Measurements from ENCODE around the gene GPATCH4.

GPATCH4 gene

DNA sequence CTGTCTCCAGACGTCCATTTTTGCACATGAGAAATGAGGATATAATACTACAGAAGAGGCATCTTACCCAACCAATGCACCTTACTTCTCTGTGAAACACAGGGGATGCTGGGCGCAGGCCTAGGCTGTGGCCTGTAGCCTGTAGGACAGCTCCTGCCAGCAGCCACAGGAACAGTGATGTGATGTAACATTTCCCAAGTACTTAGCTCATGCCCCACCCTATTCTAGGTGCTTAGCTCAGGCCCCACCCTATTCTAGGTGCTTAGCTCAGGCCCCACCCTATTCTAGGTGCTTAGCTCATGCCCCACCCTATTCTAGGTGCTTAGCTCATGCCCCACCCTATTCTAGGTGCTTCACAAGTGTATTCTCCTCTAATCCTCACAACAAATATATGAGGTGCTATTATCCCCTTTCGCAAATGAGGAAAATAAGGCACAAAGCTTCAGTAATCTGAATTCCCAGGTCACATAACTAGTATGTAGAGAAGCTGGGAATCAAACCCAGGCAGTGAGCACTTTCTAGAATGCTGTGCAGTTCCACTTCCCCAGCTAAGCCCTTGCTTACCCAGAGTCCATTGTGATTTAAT, 14.3 kb downstream of the GPATCH4 start:
- TF ChIP-seq, protein P1, sequence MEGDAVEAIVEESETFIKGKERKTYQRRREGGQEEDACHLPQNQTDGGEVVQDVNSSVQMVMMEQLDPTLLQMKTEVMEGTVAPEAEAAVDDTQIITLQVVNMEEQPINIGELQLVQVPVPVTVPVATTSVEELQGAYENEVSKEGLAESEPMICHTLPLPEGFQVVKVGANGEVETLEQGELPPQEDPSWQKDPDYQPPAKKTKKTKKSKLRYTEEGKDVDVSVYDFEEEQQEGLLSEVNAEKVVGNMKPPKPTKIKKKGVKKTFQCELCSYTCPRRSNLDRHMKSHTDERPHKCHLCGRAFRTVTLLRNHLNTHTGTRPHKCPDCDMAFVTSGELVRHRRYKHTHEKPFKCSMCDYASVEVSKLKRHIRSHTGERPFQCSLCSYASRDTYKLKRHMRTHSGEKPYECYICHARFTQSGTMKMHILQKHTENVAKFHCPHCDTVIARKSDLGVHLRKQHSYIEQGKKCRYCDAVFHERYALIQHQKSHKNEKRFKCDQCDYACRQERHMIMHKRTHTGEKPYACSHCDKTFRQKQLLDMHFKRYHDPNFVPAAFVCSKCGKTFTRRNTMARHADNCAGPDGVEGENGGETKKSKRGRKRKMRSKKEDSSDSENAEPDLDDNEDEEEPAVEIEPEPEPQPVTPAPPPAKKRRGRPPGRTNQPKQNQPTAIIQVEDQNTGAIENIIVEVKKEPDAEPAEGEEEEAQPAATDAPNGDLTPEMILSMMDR (IDR thresholded peaks at IDR 0.05; ENCODE audit: low read depth, low read length, missing control alignments), result no peak
- Histone ChIP-seq H3K36me3 (replicated peaks) (no peaks in the 10 kb centered on the region), H3K27me3 (replicated peaks) (no peaks in the 10 kb centered on the region), H3K4me3 (ENCODE audit: low read depth, low read length) (no peak overlapping the region), H3K27ac (no peak overlapping the region)
- in situ Hi-C loops (cut with HindIII; ENCODE audit: low pct_ligation_motif_present, low sequenced_read_pairs), result no loop called here
- DNase-seq, result no peak

DNA sequence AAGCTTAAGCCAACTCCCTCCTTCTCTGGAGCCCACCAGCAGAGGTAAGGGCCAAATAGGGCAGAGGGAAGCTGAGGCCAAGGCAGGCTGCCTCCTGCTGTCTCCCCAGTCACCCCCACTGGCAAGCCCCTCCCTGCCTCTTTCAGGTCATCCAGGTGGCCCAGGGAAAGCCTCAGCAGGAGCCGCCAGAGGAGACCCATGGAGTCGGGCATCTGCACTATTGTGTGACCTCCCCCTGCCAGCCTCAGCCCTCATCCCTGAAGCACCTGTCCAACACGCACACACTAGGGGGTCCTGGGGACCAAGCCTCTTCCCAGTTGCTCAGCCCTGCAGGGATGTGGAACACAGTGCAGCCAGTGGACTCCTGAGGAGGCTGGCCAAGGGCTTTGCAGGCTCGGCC, 15.0 kb downstream of the GPATCH4 start:
- DNase-seq, result no peak
- Histone ChIP-seq H3K27me3 (replicated peaks) (no peaks in the 10 kb centered on the region), H3K27ac (no peak overlapping the region), H3K4me3 (ENCODE audit: low read depth, low read length) (no peak overlapping the region), H3K36me3 (replicated peaks) (no peaks in the 10 kb centered on the region)
- in situ Hi-C loops (cut with HindIII; ENCODE audit: low pct_ligation_motif_present, low sequenced_read_pairs), result no loop called here
- TF ChIP-seq, protein P1 (IDR thresholded peaks at IDR 0.05; ENCODE audit: low read depth, low read length, missing control alignments), result no peak

DNA sequence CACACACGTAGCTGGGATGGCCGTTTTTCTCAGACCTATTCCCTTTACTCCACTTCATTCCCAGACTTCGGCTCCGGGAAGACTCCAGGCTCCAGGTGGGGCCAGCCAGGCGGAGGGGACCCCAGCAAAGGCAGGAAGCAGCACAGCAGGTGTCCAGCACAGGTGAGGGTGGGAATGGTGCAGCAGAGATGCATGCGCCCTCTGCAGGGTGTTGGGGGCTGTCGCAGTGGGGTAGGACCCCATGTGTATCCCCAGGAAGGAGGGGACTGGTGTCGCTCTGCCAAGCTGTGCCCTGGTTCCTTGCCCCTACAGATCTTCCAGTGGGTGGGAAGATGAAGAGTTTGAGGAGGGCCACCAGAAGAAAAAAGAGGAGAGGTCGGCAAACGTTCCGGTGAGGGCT, 16.5 kb downstream of the GPATCH4 start:
- Histone ChIP-seq H3K36me3 (replicated peaks) (no peaks in the 10 kb centered on the region), H3K27ac (no peak overlapping the region), H3K27me3 (replicated peaks) (no peaks in the 10 kb centered on the region), H3K4me3 (ENCODE audit: low read depth, low read length) (no peak overlapping the region)
- in situ Hi-C loops (cut with HindIII; ENCODE audit: low pct_ligation_motif_present, low sequenced_read_pairs), result no loop called here
- DNase-seq, result no peak
- TF ChIP-seq, protein P1 (IDR thresholded peaks at IDR 0.05; ENCODE audit: low read depth, low read length, missing control alignments), result peak; percentile 61

DNA sequence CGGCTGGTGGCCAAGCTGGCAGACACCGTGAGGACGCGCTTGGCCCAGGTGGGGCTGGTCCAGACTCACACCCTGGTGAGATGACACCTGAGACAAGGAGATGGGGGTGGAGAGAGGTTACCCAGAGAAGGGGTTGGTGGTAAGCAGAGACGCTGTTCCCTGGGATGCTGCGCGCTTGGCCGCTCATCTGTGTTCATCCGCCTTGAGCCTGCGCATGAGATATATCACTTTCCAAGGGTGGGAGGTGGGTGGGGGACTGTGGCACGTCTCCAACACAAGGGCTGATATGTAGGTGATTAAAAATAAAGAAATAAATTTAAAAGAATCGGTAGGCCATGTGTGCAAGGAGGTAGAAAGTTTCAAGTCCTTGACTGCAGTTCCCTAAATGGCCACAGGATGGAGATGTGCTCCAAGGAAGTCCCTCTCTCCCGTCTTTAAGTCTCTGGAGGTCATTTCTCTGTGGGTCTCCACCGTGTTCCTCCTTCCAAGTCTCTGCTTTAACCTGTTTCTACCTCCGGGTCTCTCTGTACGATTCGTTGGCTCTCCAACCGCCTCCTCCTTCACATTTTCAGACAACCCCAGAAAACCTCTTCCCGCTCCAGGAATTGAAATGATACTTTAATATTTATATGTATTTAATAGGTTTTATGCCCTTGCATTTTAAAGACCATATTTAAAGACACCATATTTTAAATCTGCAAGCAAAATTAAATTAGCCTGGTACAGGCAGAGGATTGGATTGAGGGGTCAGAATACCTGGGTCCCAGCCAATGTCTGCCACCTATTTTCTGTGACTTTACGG, 17.3 kb downstream of the GPATCH4 start:
- Histone ChIP-seq H3K27ac (no peak overlapping the region), H3K4me3 (ENCODE audit: low read depth, low read length) (no peak overlapping the region)
- DNase-seq, result peak; percentile 82

DNA sequence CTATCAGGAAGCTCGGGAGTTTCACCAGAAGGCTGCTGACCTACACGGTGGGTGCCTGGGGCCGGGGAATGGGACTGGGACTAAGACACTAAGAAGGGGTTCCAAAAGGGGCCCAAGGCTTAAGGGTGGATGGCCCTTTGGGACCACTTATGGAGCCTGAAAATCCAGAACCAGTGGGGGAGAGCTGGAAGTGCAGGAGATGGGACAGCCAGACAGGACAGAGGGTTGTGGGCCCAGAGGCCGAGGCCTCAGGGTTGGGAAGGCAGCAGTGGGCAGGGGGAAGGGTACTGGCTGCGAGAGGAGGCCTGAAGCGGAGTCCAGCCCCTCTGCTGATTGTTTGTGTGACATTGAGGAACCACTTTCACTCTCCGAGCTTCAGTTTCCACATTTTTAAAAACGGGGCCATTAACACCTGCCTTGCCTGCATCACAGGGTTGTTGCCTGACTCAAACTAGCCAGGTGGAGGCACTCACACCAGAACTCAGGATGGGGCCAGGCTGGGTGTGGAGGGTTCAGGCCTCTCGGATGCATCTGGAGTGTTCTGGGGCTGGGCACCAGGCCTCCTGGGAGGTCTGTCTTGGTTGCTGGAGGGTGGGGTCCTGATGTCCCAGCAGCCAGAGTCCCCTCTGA, 18.8 kb downstream of the GPATCH4 start:
- H3K27ac ChIP-seq, result no peak overlapping the region
- TF ChIP-seq, protein P1 (IDR thresholded peaks at IDR 0.05; ENCODE audit: low read depth, low read length, missing control alignments), result no peak
- H3K36me3 ChIP-seq (replicated peaks), result no peaks in the 10 kb centered on the region
- in situ Hi-C loops (cut with HindIII; ENCODE audit: low pct_ligation_motif_present, low sequenced_read_pairs), result no loop called here
- H3K27me3 ChIP-seq (replicated peaks), result no peaks in the 10 kb centered on the region
- no peak overlapping the region for H3K4me3 ChIP-seq (ENCODE audit: low read depth, low read length)
- no peak for DNase-seq

More for the DNA sequence above, 17.3 kb downstream of the GPATCH4 start:
- in situ Hi-C loops (cut with HindIII; ENCODE audit: low pct_ligation_motif_present, low sequenced_read_pairs), result no loop called here
- H3K36me3 ChIP-seq (replicated peaks), result no peaks in the 10 kb centered on the region
- no peaks in the 10 kb centered on the region for H3K27me3 ChIP-seq (replicated peaks)
- TF ChIP-seq, protein P1 (IDR thresholded peaks at IDR 0.05; ENCODE audit: low read depth, low read length, missing control alignments), result peak; percentile 90

Data from brain microvascular endothelial cell (primary cell).